MM.1S (cell line): Measurements from ENCODE around the gene MYRFL.

Experiments used
- DNase-seq: peaks from one replicate; pipeline ENCODE4 v3.0.0-alpha.2; 2015
- H2AFZ ChIP-seq: fragments of 300-600 bp; sonication (generic); 2 replicates; pipeline ENCODE4 v1.6.0; 2016; ENCODE audit warnings: antibody characterized with exemption, low read length
- H3F3A ChIP-seq: fragments of 300-600 bp; sonication (generic); 2 replicates; pipeline ENCODE4 v1.6.1; 2016; ENCODE audit warnings: mild to moderate bottlenecking, antibody characterized with exemption, low read length, moderate library complexity, mixed read lengths; ENCODE audit not compliant: insufficient read depth
- H3K27ac ChIP-seq: fragments of 300-600 bp; sonication (generic); 2 replicates; pipeline ENCODE4 v1.5.1; 2016; ENCODE audit warnings: mild to moderate bottlenecking, low read length
- H3K27me3 ChIP-seq: fragments of 300-600 bp; sonication (generic); replicated peaks from 2 replicates; pipeline ENCODE4 v1.6.0; 2016; ENCODE audit warnings: low read length; ENCODE audit not compliant: insufficient read depth
- H3K36me3 ChIP-seq: fragments of 300-600 bp; sonication (generic); replicated peaks from 2 replicates; pipeline ENCODE4 v1.6.1; 2016; ENCODE audit warnings: mild to moderate bottlenecking, low read length, mixed read lengths; ENCODE audit not compliant: insufficient read depth
- H3K4me1 ChIP-seq: fragments of 300-600 bp; sonication (generic); 2 replicates; pipeline ENCODE4 v1.6.1; 2016; ENCODE audit warnings: low read length, mixed read lengths
- H3K4me2 ChIP-seq: fragments of 300-600 bp; sonication (generic); 2 replicates; pipeline ENCODE4 v1.6.0; 2016; ENCODE audit warnings: low read depth, low read length
- H3K4me3 ChIP-seq: fragments of 300-600 bp; sonication (generic); 2 replicates; pipeline ENCODE4 v1.5.1; 2016; ENCODE audit warnings: low read length, mixed read lengths
- H3K79me2 ChIP-seq: fragments of 300-600 bp; sonication (generic); 2 replicates; pipeline ENCODE4 v1.6.1; 2016; ENCODE audit warnings: mixed run types, low read length, mixed read lengths
- H3K9ac ChIP-seq: fragments of 300-600 bp; sonication (generic); 2 replicates; pipeline ENCODE4 v1.6.1; 2016; ENCODE audit warnings: low read length, mixed read lengths
- H3K9me2 ChIP-seq: fragments of 300-600 bp; sonication (generic); replicated peaks from 2 replicates; pipeline ENCODE4 v1.6.1; 2016; ENCODE audit warnings: mild to moderate bottlenecking, low read length, mixed read lengths; ENCODE audit not compliant: insufficient read depth
- H3K9me3 ChIP-seq: fragments of 300-600 bp; sonication (generic); replicated peaks from 2 replicates; pipeline ENCODE4 v1.6.1; 2016; ENCODE audit warnings: mild to moderate bottlenecking, low read length, mixed read lengths; ENCODE audit not compliant: insufficient read depth
- H4K20me1 ChIP-seq: fragments of 300-600 bp; sonication (generic); 2 replicates; pipeline ENCODE4 v1.6.1; 2016; ENCODE audit warnings: mild to moderate bottlenecking, low read length, moderate library complexity, mixed read lengths; ENCODE audit not compliant: insufficient read depth
- EZH2 ChIP-seq: fragments of 300-600 bp; sonication (generic); optimal IDR thresholded peaks from 2 replicates; pipeline ENCODE3; 2017; ENCODE audit warnings: low read depth, mild to moderate bottlenecking, antibody characterized with exemption, low read length, mixed read lengths
- EZH2phosphoT487 ChIP-seq: fragments of 300-600 bp; sonication (generic); IDR thresholded peaks from 2 replicates; pipeline ENCODE4 v1.6.1; 2018; ENCODE audit warnings: antibody characterized with exemption, low read length
- TF ChIP-seq, protein P1 (sequence below): fragments of 300-600 bp; sonication (generic); IDR thresholded peaks from 2 replicates; pipeline ENCODE4 v1.5.1; 2016; ENCODE audit warnings: antibody characterized with exemption, low read length, mixed read lengths

MYRFL gene

DNA sequence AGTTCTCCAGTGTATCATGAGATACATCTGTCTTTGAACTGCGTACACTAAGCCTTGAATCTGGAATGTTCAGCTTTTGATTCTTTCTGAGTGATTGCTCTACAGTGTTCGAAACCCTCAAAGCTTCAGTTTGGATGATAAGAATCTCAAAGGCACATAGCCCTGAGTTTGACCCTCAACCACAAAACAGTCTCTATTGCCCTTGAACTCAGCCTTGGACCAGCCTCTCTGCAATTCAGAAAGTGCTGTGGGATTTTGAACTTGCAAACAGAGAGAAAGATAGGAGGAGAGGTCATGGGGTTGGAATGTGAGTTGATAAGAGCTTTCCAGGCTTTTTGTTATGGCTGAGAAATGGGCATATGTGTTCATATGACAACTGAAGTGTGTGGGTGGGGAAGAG, 100.3 kb downstream of the MYRFL start:
- no peaks in the 10 kb centered on the region for H3K4me1 ChIP-seq
- H2AFZ ChIP-seq: no peak overlapping the region
- H3K9me2 ChIP-seq: no peaks in the 10 kb centered on the region
- no peak for DNase-seq
- TF ChIP-seq, protein P1, sequence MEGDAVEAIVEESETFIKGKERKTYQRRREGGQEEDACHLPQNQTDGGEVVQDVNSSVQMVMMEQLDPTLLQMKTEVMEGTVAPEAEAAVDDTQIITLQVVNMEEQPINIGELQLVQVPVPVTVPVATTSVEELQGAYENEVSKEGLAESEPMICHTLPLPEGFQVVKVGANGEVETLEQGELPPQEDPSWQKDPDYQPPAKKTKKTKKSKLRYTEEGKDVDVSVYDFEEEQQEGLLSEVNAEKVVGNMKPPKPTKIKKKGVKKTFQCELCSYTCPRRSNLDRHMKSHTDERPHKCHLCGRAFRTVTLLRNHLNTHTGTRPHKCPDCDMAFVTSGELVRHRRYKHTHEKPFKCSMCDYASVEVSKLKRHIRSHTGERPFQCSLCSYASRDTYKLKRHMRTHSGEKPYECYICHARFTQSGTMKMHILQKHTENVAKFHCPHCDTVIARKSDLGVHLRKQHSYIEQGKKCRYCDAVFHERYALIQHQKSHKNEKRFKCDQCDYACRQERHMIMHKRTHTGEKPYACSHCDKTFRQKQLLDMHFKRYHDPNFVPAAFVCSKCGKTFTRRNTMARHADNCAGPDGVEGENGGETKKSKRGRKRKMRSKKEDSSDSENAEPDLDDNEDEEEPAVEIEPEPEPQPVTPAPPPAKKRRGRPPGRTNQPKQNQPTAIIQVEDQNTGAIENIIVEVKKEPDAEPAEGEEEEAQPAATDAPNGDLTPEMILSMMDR: no peak
- TF ChIP-seq EZH2phosphoT487: no peak
- TF ChIP-seq EZH2: no peak
- no peaks in the 10 kb centered on the region for H3F3A ChIP-seq
- H3K9me3 ChIP-seq: no peaks in the 10 kb centered on the region
- no peaks in the 10 kb centered on the region for H3K27me3 ChIP-seq
- no peaks in the 10 kb centered on the region for H3K79me2 ChIP-seq
- no peak overlapping the region for H3K27ac ChIP-seq
- no peak overlapping the region for H3K4me2 ChIP-seq
- H3K36me3 ChIP-seq: no peaks in the 10 kb centered on the region
- H3K9ac ChIP-seq: no peak overlapping the region
- H3K4me3 ChIP-seq: no peak overlapping the region
- H4K20me1 ChIP-seq: no peaks in the 10 kb centered on the region

GRCh38 chr12:69927164-69927563, 102.1 kb downstream of the MYRFL start:
- DNase-seq: no peak
- H3K9me3 ChIP-seq: no peaks in the 10 kb centered on the region
- H3K4me2 ChIP-seq: no peak overlapping the region
- H3K27ac ChIP-seq: no peak overlapping the region
- no peaks in the 10 kb centered on the region for H4K20me1 ChIP-seq
- H3K27me3 ChIP-seq: no peaks in the 10 kb centered on the region
- no peaks in the 10 kb centered on the region for H3K36me3 ChIP-seq
- no peaks in the 10 kb centered on the region for H3K4me1 ChIP-seq
- H3K79me2 ChIP-seq: no peaks in the 10 kb centered on the region
- H3K4me3 ChIP-seq: no peak overlapping the region
- no peaks in the 10 kb centered on the region for H3K9me2 ChIP-seq
- H2AFZ ChIP-seq: no peak overlapping the region
- H3F3A ChIP-seq: no peaks in the 10 kb centered on the region
- TF ChIP-seq, protein P1: no peak
- TF ChIP-seq EZH2 (no peak), EZH2phosphoT487 (no peak)
- no peak overlapping the region for H3K9ac ChIP-seq

- Histone ChIP-seq H3K27me3 (no peaks in the 10 kb centered on the region), H2AFZ (no peak overlapping the region), H4K20me1 (no peaks in the 10 kb centered on the region), H3K4me1 (no peaks in the 10 kb centered on the region), H3K4me2 (no peak overlapping the region), H3K9me2 (no peaks in the 10 kb centered on the region), H3K4me3 (no peak overlapping the region), H3F3A (no peaks in the 10 kb centered on the region), H3K79me2 (no peaks in the 10 kb centered on the region), H3K27ac (no peak overlapping the region), H3K36me3 (no peaks in the 10 kb centered on the region), H3K9me3 (no peaks in the 10 kb centered on the region), H3K9ac (no peak overlapping the region)
- no peak for DNase-seq
- TF ChIP-seq EZH2: no peak
- TF ChIP-seq, protein P1: no peak
- no peak for TF ChIP-seq EZH2phosphoT487
Measured at GRCh38 chr12:69929125-69929524, 104.1 kb downstream of the MYRFL start.

GRCh38 chr12:69929531-69929930, 104.5 kb downstream of the MYRFL start:
- Histone ChIP-seq H3K27ac (no peak overlapping the region), H3F3A (no peaks in the 10 kb centered on the region), H3K27me3 (no peaks in the 10 kb centered on the region), H3K4me1 (no peaks in the 10 kb centered on the region), H3K4me3 (no peak overlapping the region), H4K20me1 (no peaks in the 10 kb centered on the region), H3K9me3 (no peaks in the 10 kb centered on the region), H3K9me2 (no peaks in the 10 kb centered on the region), H3K79me2 (no peaks in the 10 kb centered on the region), H2AFZ (no peak overlapping the region), H3K4me2 (no peak overlapping the region), H3K36me3 (no peaks in the 10 kb centered on the region), H3K9ac (no peak overlapping the region)
- DNase-seq: no peak
- TF ChIP-seq EZH2 (no peak), EZH2phosphoT487 (no peak)
- TF ChIP-seq, protein P1: no peak
